Measurements from ENCODE around the gene VPS37B.

Gene VPS37B

DNA sequence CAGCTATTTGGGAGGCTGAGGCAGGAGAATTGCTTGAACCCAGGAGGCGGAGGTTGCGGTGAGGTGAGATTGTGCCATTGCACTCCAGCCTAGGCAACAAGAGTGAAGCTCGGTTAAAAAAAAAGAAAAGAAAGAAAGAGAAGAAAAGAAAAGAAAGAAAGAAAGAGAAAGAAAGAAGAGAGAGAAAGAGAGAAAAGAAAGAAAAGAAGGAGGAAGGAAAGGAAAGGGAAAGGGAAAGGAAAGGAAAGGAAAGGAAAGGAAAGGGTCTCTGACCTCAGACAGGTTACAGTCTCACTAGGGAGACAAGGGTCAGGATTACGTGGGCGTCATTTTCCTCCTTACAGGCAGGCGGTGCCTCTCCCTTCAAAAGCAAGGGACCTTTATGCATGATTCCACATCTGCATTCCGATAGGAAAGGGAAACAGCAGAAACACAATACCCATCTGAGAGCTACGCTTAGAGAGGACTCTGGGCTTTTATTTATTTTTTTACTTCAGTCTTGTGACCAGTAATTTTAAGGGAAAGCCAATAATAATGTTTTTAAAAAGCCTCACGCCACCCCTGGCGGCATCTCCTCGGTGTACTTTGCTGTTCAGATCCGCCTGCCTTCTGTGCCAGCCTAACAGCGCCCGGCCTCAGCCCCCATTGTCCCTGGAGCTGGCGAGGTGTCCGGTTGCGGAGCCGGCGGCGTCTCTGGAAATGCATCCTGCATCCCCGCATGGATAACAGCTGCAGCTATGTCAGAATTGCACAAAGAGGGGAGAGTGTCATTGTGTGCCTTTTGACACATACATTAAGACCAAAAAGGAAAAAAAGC, 61.6 kb downstream of the VPS37B start:
- TF ChIP-seq, protein P1, sequence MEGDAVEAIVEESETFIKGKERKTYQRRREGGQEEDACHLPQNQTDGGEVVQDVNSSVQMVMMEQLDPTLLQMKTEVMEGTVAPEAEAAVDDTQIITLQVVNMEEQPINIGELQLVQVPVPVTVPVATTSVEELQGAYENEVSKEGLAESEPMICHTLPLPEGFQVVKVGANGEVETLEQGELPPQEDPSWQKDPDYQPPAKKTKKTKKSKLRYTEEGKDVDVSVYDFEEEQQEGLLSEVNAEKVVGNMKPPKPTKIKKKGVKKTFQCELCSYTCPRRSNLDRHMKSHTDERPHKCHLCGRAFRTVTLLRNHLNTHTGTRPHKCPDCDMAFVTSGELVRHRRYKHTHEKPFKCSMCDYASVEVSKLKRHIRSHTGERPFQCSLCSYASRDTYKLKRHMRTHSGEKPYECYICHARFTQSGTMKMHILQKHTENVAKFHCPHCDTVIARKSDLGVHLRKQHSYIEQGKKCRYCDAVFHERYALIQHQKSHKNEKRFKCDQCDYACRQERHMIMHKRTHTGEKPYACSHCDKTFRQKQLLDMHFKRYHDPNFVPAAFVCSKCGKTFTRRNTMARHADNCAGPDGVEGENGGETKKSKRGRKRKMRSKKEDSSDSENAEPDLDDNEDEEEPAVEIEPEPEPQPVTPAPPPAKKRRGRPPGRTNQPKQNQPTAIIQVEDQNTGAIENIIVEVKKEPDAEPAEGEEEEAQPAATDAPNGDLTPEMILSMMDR (IDR thresholded peaks at IDR 0.05; ENCODE audit: low read length, missing control alignments) = peak; percentile 10
- H3K4me3 ChIP-seq (replicated peaks; ENCODE audit: low read depth, low read length) = peak overlapping the region; percentile 70
- peak; percentile 57 for DNase-seq (ENCODE audit: low read depth)

DNA sequence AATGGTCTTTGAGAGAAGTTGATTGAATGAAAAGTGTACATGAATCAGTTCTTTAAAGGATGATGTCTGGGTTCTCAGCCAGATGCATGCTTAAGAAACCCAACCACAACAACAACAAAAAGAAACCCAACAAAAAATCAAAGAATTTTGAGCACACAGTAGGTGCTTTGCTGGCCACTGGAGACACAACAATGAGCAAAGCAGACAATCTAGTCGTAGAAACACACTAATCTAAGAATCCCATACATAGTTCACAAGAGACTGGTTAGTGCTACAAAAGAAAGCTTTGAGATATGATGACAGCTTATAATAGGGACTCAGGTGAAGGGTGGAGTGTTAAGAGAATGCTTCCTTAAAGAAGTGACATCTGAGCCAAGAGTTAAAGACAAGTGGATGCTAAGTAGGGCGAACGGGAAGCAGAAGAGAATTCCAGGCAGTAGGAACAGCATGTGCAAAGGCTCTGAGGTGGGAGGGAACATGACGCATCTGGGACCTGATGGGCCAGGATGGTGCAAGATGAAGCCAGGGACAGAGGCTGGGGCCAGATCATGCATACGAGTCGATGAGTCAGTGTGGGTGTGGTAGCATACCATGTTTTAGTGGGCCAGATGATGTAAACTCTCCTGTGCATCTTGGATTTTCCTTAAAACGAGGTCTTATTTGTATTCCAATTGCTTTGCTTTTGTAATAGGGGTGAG, 65.3 kb downstream of the VPS37B start:
- TF ChIP-seq, protein P1 (IDR thresholded peaks at IDR 0.05; ENCODE audit: low read length, missing control alignments) = no peak
- no peak overlapping the region for H3K4me3 ChIP-seq (replicated peaks; ENCODE audit: low read depth, low read length)
- DNase-seq (ENCODE audit: low read depth) = peak; percentile 75

DNA sequence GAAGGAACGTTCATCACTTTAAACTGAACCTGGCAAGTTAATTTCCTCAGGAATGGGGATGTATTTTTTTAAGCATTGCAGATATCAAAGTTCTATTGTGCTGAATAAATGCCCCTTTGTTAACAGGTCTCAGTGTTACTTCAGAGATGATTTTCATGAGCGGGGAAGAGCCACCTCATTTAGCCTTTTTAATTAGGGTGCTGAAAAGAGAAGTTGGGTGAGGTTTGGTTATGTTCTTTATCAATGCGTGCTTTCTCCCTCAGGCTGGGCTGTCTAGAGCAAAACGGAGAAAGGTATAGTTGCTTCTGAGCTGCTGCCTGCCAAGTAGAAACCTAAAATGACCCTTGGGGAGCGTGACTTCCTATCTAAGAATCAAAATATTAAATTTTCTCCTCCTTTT, 68.7 kb downstream of the VPS37B start:
- TF ChIP-seq, protein P1 (IDR thresholded peaks at IDR 0.05; ENCODE audit: low read length, missing control alignments) = no peak
- DNase-seq (ENCODE audit: low read depth) = no peak
- no peak overlapping the region for H3K4me3 ChIP-seq (replicated peaks; ENCODE audit: low read depth, low read length)

DNA sequence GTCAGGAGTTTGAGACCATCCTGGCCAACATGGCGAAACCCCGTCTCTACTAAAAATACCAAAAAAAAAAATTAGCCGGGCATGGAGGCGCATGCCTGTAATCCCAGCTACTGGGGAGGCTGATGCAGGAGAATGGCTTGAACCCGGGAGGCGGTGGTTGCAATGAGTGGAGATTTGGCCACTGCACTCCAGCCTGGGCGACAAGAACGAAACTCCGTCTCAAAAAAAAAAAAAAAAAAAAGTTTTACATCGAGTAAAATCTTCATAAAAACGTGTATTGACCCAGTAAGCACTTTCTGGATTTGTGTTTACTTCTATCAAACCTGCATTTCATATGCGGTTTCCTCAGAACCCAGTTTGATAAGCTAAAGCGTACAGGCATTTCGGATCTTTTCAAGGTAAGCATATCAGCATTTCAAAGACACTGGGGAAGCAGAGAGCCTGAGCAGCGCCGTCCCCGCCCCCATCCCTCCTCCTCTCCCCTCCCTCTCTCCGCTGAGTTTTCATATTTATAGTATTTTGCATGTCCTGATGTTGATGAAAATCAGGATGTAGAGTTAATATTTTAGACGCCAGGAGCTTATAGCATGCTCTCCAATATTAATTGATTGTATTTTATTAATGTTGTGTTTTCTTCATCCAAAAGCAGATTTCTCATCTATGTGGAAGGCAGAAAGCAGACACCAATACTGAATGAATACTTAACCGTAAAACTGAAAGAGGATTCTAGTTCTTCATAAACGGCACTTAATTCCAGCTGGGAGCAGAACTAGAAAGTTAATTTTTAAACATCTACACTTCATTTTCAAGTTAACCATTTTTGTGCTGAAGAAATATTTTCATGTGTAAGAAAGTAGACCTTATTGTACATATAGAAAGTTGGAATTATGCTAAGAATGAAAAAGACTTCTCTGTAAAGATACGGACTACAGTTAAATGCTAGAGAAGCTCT, 69.9 kb downstream of the VPS37B start:
- DNase-seq (ENCODE audit: low read depth) = peak; percentile 16
- TF ChIP-seq, protein P1 (IDR thresholded peaks at IDR 0.05; ENCODE audit: low read length, missing control alignments) = no peak
- H3K4me3 ChIP-seq (replicated peaks; ENCODE audit: low read depth, low read length) = peak overlapping the region; percentile 48

DNA sequence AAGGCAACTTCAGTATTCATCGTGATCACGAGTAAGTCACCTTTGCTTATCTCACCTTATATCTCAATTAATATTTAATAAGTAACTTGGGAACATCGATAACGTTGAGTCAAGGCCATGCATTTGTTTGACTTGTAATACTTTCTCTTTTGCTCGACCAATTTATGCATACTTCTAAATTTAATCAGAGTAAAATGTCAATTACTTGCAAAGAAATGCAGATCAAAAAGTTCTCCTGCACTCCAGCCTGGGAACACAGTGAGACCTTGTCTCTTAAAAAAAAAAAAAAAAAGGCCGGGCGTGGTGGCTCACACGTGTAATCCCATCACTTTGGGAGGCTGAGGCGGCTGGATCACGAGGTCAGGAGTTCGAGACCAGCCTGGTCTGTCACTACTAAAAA, 72.5 kb downstream of the VPS37B start:
- DNase-seq (ENCODE audit: low read depth) = no peak
- H3K4me3 ChIP-seq (replicated peaks; ENCODE audit: low read depth, low read length) = no peak overlapping the region
- TF ChIP-seq, protein P1 (IDR thresholded peaks at IDR 0.05; ENCODE audit: low read length, missing control alignments) = no peak

DNA sequence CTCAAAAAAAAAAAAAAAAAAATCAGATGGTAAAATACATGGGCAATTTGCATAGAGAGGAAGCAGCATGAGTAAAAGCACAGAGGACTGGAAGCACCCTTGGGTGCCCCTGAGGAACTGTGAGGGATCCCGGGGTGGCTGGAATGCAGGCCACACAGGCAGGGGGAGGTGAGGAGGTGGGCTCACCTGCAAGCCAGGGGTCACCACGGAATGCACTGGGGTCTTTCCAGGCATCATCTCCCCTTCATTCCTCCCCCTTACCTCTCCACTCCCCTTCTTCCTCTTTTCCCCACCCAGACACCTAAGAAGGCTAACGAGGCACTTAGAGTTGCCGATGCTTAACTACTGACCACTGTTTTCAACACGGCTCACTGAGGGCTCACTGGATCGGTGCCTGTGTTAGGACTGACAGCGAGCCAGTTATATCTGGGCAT, 75.1 kb downstream of the VPS37B start:
- no peak for DNase-seq (ENCODE audit: low read depth)
- no peak overlapping the region for H3K4me3 ChIP-seq (replicated peaks; ENCODE audit: low read depth, low read length)
- TF ChIP-seq, protein P1 (IDR thresholded peaks at IDR 0.05; ENCODE audit: low read length, missing control alignments) = no peak
